LNCaP clone FGC (cell line): Measurements from ENCODE around the gene ASB8.
"Not testable (repeated sequence)": the region's sequence is repeated elsewhere in the genome, so short reads cannot be mapped to it uniquely, and the experiment has no call there.

ENCODE experiments used
- DNase-seq: peaks from one replicate; pipeline ENCODE4 v3.0.0-alpha.2; 2011; ENCODE audit warnings: low read depth
- H3K4me3 ChIP-seq: 2 replicates; pipeline ENCODE4 v1.5.1; 2011; ENCODE audit warnings: mild to moderate bottlenecking, low read depth, low read length, control low read depth
- TF ChIP-seq, protein P1 (sequence below): IDR thresholded peaks from 2 replicates; pipeline ENCODE4 v1.5.1; 2012; ENCODE audit warnings: mild to moderate bottlenecking; ENCODE audit not compliant: control insufficient read depth, insufficient read depth; ENCODE audit errors: extremely low read depth

The ASB8 gene

DNA sequence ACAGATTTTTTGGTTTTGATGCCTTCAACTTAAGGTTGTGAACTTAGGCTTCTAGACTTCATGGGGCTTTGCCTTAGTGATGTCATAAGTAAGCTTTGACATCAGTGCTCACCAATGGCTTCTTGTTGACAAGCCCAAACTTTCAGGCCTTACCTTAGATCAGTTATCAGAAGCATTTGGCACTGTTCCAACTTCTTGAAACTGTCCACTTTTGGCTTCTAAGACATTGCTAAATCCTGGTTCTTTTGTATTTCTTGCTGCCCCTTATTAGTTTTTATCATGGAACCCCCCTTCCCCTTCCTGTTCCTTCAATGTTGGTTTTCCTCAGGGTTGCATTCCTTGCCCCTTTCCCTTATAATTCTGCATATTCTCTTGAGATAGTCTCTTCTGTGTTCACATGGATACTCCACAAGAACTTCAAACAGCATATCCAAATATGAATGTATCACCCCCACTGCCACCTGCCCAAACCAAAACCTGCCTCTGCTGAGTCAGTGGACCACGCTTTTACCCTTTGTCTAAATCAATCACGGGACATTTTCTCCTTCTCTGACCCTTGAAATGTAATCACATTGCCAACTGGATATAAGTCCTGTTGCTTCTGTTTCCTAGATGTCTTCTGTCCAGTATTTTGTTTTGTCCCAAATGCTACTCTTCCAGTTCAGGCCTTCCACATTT, 30.2 kb downstream of the ASB8 start:
- TF ChIP-seq, protein P1, sequence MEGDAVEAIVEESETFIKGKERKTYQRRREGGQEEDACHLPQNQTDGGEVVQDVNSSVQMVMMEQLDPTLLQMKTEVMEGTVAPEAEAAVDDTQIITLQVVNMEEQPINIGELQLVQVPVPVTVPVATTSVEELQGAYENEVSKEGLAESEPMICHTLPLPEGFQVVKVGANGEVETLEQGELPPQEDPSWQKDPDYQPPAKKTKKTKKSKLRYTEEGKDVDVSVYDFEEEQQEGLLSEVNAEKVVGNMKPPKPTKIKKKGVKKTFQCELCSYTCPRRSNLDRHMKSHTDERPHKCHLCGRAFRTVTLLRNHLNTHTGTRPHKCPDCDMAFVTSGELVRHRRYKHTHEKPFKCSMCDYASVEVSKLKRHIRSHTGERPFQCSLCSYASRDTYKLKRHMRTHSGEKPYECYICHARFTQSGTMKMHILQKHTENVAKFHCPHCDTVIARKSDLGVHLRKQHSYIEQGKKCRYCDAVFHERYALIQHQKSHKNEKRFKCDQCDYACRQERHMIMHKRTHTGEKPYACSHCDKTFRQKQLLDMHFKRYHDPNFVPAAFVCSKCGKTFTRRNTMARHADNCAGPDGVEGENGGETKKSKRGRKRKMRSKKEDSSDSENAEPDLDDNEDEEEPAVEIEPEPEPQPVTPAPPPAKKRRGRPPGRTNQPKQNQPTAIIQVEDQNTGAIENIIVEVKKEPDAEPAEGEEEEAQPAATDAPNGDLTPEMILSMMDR: no peak
- no peak for DNase-seq
- no peak overlapping the region for H3K4me3 ChIP-seq

DNA sequence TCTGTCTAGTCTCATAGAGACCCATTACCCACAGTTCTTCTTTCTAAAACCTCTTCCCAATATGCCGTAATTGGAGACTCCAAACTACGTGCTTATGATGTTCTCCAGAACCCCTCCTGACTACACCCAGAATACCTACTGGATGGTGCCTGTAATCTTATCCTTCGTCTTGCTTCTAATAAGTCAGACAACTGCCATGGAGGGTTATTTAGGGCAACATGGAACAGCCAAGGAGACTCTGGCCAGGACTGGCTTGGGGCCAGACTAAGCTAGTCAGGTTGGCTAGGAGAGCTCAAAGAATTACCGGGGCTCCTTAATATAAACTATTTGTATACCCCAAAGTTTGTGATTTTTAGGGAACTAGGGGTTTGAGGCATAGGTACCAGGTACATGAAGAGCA, 31.3 kb downstream of the ASB8 start:
- H3K4me3 ChIP-seq: no peak overlapping the region
- no peak for DNase-seq
- TF ChIP-seq, protein P1: no peak

DNA sequence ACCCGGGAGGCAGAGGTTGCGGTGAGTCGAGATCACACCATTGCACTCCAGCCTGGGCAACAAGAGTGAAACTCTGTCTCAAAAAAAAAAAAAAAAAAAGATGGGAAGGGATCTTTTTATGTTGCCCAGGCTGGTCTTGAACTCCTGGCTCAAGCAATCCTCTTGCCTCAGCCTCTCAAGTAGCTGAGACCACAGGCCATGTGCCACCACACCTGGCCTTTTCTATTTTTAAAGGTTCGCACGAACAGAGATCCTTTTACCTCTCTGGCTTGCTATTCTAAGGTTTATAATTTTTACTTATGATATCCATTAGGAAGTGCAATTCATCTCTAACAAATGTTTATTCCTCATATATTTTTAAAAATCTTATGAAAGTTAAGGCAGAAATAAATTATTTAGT, 31.8 kb downstream of the ASB8 start:
- not testable (repeated sequence) for DNase-seq, H3K4me3 ChIP-seq

DNA sequence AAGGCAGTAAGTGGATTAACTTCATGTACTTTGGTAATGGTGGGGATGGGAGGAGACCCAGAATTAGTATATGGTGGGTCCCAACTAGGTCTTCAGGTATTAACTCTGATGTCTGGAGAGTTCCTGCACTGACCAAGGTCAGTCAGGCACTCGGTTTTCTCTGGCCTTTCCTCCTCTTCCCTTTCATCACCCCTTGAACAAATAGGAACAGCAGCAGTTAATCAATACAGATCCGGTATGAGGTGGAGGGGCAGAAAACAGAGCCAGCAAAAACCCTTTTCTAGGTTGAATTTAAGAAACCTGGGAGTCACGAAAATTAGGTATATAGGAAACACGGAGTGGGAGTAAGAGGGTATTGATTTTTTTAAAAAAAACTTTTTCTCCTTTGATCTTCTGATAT, 34.1 kb downstream of the ASB8 start:
- TF ChIP-seq, protein P1: no peak
- H3K4me3 ChIP-seq: no peak overlapping the region
- DNase-seq: no peak

DNA sequence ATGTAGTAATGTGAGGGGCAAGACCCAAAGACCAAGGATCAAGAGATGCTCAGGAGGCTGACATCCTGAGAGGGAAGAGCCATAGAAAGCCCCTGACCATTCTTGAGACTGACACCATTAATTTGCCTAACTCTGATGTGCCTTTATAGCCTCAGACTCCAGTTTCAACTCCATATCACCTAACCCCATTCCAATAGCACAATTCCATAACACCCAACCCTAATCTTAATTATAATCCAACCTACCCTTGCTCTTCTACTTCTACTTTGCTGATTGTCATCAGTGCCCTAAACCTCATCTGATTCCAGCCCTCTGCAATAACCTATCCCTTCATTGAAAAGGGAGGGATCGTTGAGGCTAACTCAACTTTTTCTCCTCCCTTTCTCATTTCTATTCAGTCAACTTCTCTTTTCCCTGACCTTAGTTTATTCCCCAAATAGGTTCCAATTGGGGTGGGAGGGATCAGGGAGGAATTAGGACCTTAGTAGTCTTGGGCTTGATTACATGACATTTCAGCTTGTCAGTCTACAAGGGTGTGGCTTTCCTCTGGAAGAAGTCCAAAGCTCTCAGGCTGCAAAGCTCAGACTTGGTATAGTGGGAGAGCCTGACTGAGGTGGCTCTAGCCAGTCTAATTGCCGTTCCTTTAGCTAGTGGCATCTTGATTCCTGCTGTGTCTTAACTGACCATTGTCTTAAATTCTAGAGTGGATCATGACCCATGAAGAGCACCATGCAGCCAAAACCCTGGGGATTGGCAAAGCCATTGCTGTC, 35.1 kb downstream of the ASB8 start:
- TF ChIP-seq, protein P1: no peak
- no peak overlapping the region for H3K4me3 ChIP-seq
- no peak for DNase-seq

DNA sequence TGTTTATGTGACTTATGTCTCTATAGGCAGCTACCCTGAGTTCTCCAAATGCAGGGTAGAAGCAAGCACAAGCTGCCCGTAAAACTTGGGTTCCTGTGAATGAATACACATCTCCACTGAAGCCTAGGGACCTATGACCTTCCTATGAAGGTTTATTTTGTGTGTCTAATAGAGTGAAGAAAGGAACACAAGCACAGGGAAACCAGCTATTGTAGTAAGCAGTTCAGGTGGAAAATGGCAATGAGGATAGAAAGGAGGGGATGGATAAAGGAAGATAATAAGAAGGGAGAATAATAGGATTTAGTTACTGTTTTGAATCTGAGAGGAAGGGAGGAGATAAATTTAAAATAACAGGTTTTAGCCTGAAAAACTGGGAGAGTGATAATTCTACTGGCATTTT, 35.8 kb downstream of the ASB8 start:
- TF ChIP-seq, protein P1: no peak
- DNase-seq: no peak
- H3K4me3 ChIP-seq: no peak overlapping the region

DNA sequence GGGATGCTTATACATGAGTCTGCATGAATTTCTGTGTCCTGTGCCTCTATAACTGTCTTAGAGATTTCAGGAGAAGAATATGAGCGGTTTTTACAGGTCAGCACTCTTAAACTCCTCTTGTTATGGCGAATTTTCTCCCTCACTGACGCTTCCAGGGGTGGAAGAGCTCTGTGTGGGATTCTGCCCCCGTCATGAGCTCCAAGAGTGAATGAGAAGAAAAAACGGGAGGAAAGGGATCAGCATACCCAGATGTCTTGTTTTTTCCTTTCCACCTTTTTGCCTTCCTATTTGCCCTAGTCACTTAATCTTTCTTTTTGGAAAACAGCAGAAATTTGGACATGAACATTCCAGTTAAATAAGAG, 37.5 kb downstream of the ASB8 start:
- TF ChIP-seq, protein P1: no peak
- DNase-seq: no peak
- peak overlapping the region; percentile 79 for H3K4me3 ChIP-seq
